HepG2 (cell line): ENCODE data around the gene TSSK6. TPM values are rescaled to one million over a fixed set of nuclear protein-coding genes. Genes with fewer than 3 reads are reported as not detected.

ENCODE experiments used
- CENPT ChIP-seq: sonication (generic); formaldehyde crosslinking; IDR thresholded peaks from 2 replicates; pipeline ENCODE4 v1.8.0; 2022; ENCODE audit warnings: low read depth, mild to moderate bottlenecking, moderate library complexity, missing genetic modification reagents
- DMAP1 ChIP-seq: IDR thresholded peaks from 2 replicates; pipeline ENCODE4 v1.6.1; 2016
- HNRNPH1 ChIP-seq: fragments of 200-400 bp; formaldehyde crosslinking; optimal IDR thresholded peaks from 2 replicates; pipeline ENCODE3; 2017; ENCODE audit warnings: mild to moderate bottlenecking, low read depth, low read length
- IRX3 ChIP-seq: sonication (generic); formaldehyde crosslinking; IDR thresholded peaks from 2 replicates; pipeline ENCODE4 v1.8.1; 2023; ENCODE audit warnings: mild to moderate bottlenecking, low read depth, missing genetic modification reagents, borderline replicate concordance
- KDM2A ChIP-seq: sonication (generic); formaldehyde crosslinking; IDR thresholded peaks from 2 replicates; pipeline ENCODE4 v1.4.0; 2020; ENCODE audit warnings: low read depth, missing genetic modification reagents, borderline replicate concordance
- KLF15 ChIP-seq: sonication (generic); formaldehyde crosslinking; IDR thresholded peaks from 2 replicates; pipeline ENCODE4 v1.8.1; 2023; ENCODE audit warnings: borderline replicate concordance, mild to moderate bottlenecking, inconsistent platforms, missing genetic modification reagents, mixed read lengths
- KLF6 ChIP-seq: IDR thresholded peaks from 2 replicates; pipeline ENCODE4 v1.8.0; 2016; ENCODE audit warnings: missing biosample characterization, missing genetic modification reagents
- NFIB ChIP-seq: sonication (generic); formaldehyde crosslinking; IDR thresholded peaks from 2 replicates; pipeline ENCODE4 v1.9.0; 2021; ENCODE audit warnings: missing genetic modification reagents, mild to moderate bottlenecking, borderline replicate concordance
- NPAS2 ChIP-seq: sonication (generic); formaldehyde crosslinking; IDR thresholded peaks from 2 replicates; pipeline ENCODE4 v1.8.0; 2022; ENCODE audit warnings: mild to moderate bottlenecking, missing genetic modification reagents, borderline replicate concordance
- POLR2G ChIP-seq: fragments of 200-400 bp; formaldehyde crosslinking; IDR thresholded peaks from 2 replicates; pipeline ENCODE4 v1.6.1; 2018; ENCODE audit warnings: mild to moderate bottlenecking, low read depth, low read length, moderate library complexity
- PPARG ChIP-seq: conservative IDR thresholded peaks from 2 replicates; pipeline ENCODE4 v1.6.1; 2016; ENCODE audit warnings: missing biosample characterization, missing genetic modification reagents
- SALL2 ChIP-seq: sonication (generic); formaldehyde crosslinking; IDR thresholded peaks from 2 replicates; pipeline ENCODE4 v1.8.1; 2023; ENCODE audit warnings: mild to moderate bottlenecking, missing genetic modification reagents, inconsistent platforms
- SMAD1 ChIP-seq: sonication (generic); formaldehyde crosslinking; IDR thresholded peaks from 2 replicates; pipeline ENCODE4 v1.4.0; 2020; ENCODE audit warnings: missing genetic modification reagents, low read depth, mild to moderate bottlenecking, borderline replicate concordance
- ZBTB7B ChIP-seq: sonication (generic); formaldehyde crosslinking; IDR thresholded peaks from 2 replicates; pipeline ENCODE4 v1.4.0; 2020; ENCODE audit warnings: missing genetic modification reagents
- ZFAT ChIP-seq: sonication (generic); formaldehyde crosslinking; conservative IDR thresholded peaks from 2 replicates; pipeline ENCODE4 v1.8.1; 2023; ENCODE audit warnings: missing genetic modification reagents, inconsistent platforms
- ZFP62 ChIP-seq: sonication (generic); formaldehyde crosslinking; IDR thresholded peaks from 2 replicates; pipeline ENCODE4 v1.4.0; 2020; ENCODE audit warnings: missing genetic modification reagents
- ZNF543 ChIP-seq: sonication (generic); formaldehyde crosslinking; IDR thresholded peaks from 2 replicates; pipeline ENCODE4 v1.4.0; 2020; ENCODE audit warnings: mild to moderate bottlenecking, missing genetic modification reagents
- ZNF841 ChIP-seq: sonication (generic); formaldehyde crosslinking; IDR thresholded peaks from 2 replicates; pipeline ENCODE4 v1.8.1; 2023; ENCODE audit warnings: missing genetic modification reagents, borderline replicate concordance
- ZSCAN9 ChIP-seq: IDR thresholded peaks from 2 replicates; pipeline ENCODE4 v1.6.1; 2016; ENCODE audit warnings: borderline replicate concordance
- polyA plus RNA-seq, 8 experiments: library from polyadenylated mRNA; depleted of rRNA in 3 of 8; stranded (reverse) in 7 of 8; unstranded in 1 of 8; fragments of >200 nt; fragmentation: Illumina TruSeq in 4 of 8; extraction: Trizol in 4 of 8; gene quantifications; 2 replicates each; pipeline versions ENCODE4 v1.2.1 to v1.2.3, GENCODE V29; 2011 to 2016; ENCODE audit warnings: low read depth in 4 of 8, missing spikeins in 1 of 8, mixed read lengths in 1 of 8; ENCODE audit not compliant: insufficient read depth in 1 of 8
- total RNA-seq, 5 experiments: library from RNA; depleted of rRNA; stranded (reverse); fragments of >200 nt; fragmentation: Illumina TruSeq; extraction: Trizol; gene quantifications; 2 replicates each; pipeline ENCODE4 v1.2.3, GENCODE V29; 2016; ENCODE audit warnings: low read depth in 1 of 5
- TF ChIP-seq, protein P1 (sequence below): sonication (generic); formaldehyde crosslinking; IDR thresholded peaks from 2 replicates; pipeline ENCODE4 v1.8.0; 2022; ENCODE audit warnings: low read depth, missing genetic modification reagents
- TF ChIP-seq, protein P2 (sequence below): sonication (generic); formaldehyde crosslinking; IDR thresholded peaks from 2 replicates; pipeline ENCODE4 v1.4.0; 2020; ENCODE audit warnings: missing genetic modification reagents
- TF ChIP-seq, protein P3 (sequence below), 2 experiments: sonication (generic) in 1 of 2; formaldehyde crosslinking in 1 of 2; IDR thresholded peaks; 2 replicates each; pipeline versions ENCODE4 v1.5.1 to v1.6.1; 2011 to 2020; ENCODE audit warnings: borderline replicate concordance in 1 of 2, low read depth in 1 of 2, low read length in 1 of 2, mild to moderate bottlenecking in 1 of 2, missing genetic modification reagents in 1 of 2, moderate library complexity in 1 of 2
- TF ChIP-seq, protein P4 (sequence below): sonication (generic); formaldehyde crosslinking; IDR thresholded peaks from 2 replicates; pipeline ENCODE4 v1.5.0; 2020; ENCODE audit warnings: mild to moderate bottlenecking, missing genetic modification reagents

The TSSK6 gene
- total and polyA plus RNA-seq, 2 of the 13 experiments (the other 11 are each of a cell fraction or from before 2014, with no cell fraction given), result 0.71 to 1.2 TPM

DNA sequence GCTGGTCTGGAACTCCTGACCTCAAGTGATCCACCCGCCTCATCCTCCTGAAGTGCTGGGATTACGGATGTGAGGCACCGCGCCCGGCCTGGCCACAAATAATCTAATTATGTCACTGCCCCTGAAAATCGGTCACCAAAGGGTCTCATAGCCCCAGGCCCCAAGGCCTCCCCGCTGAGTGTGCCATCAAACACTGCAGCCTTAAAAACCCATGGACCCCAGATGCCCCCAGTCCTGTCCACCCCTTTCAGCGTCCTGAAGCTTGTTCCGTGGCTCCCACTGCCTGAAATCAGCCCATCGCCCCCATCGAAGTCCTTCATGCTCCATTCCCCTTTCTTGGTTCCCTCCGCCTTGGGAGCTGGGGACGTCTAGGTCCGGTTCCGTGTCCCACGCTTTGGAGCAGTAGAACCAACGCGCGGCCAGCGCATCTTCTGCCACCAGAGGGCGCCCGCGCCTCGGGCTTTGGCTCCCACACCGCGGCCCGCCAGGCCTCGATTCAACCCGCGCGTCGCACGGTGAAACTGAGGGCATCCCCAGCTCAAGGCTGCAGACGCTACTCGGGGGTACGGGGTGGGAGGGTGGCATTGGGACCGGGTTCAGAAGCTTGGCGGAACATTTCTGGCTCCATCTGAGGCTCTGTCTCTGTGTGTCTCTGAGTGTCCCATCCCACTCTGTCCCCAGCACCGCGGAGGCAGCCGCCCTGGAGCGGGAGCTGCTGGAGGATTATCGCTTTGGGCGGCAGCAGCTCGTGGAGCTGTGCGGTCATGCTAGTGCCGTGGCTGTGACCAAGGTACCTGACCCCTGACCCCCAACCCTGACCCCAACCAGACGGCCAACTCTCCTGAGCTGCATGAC lies 16.8 kb upstream of the TSSK6 start (continued):
- TF ChIP-seq, protein P1, sequence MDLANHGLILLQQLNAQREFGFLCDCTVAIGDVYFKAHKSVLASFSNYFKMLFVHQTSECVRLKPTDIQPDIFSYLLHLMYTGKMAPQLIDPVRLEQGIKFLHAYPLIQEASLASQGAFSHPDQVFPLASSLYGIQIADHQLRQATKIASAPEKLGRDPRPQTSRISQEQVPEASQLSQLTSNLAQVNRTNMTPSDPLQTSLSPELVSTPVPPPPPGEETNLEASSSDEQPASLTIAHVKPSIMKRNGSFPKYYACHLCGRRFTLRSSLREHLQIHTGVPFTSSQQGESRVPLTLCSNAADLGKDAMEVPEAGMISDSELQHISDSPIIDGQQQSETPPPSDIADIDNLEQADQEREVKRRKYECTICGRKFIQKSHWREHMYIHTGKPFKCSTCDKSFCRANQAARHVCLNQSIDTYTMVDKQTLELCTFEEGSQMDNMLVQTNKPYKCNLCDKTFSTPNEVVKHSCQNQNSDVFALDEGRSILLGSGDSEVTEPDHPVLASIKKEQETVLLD (CRISPR knock-in tag), result no peak
- TF ChIP-seq ZSCAN9 (CRISPR knock-in tag), result no peak
- no peak for TF ChIP-seq KLF6 (CRISPR knock-in tag)
- TF ChIP-seq, protein P2, sequence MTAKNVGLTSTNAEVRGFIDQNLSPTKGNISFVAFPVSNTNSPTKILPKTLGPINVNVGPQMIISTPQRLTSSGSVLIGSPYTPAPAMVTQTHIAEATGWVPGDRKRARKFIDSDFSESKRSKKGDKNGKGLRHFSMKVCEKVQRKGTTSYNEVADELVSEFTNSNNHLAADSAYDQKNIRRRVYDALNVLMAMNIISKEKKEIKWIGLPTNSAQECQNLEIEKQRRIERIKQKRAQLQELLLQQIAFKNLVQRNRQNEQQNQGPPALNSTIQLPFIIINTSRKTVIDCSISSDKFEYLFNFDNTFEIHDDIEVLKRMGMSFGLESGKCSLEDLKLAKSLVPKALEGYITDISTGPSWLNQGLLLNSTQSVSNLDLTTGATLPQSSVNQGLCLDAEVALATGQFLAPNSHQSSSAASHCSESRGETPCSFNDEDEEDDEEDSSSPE (CRISPR knock-in tag), result peak; percentile 44; the same call in 1 of the 2 replicates
- no peak for TF ChIP-seq NPAS2 (CRISPR knock-in tag)
- 0 out of 2 replicates have a peak, but pooled peaks have one; percentile 38 for TF ChIP-seq ZNF543
- TF ChIP-seq HNRNPH1, result no peak
- TF ChIP-seq CENPT (CRISPR knock-in tag), result no peak
- peak; percentile 44; the same call in 1 of the 2 replicates for TF ChIP-seq POLR2G
- no peak for TF ChIP-seq ZNF841
- 0 out of 2 replicates have a peak, but pooled peaks have one; percentile 39 for TF ChIP-seq ZBTB7B
- TF ChIP-seq ZFAT, result no peak
- TF ChIP-seq ZFP62 (CRISPR knock-in tag), result no peak
- TF ChIP-seq NFIB (CRISPR knock-in tag), result no peak
- peak; percentile 97 for TF ChIP-seq KDM2A (CRISPR knock-in tag)
- no peak for TF ChIP-seq SALL2 (CRISPR knock-in tag)
- no peak for TF ChIP-seq KLF15 (CRISPR knock-in tag)
- TF ChIP-seq DMAP1 (CRISPR knock-in tag), result no peak
- TF ChIP-seq, protein P3, sequence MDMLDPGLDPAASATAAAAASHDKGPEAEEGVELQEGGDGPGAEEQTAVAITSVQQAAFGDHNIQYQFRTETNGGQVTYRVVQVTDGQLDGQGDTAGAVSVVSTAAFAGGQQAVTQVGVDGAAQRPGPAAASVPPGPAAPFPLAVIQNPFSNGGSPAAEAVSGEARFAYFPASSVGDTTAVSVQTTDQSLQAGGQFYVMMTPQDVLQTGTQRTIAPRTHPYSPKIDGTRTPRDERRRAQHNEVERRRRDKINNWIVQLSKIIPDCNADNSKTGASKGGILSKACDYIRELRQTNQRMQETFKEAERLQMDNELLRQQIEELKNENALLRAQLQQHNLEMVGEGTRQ (IDR thresholded peaks at IDR 0.05; ENCODE audit: low read depth, low read length), result no peak
- TF ChIP-seq, protein P3 (CRISPR knock-in tag; IDR thresholded peaks at IDR 0.05; ENCODE audit: borderline replicate concordance), result no peak
- no peak for TF ChIP-seq SMAD1 (CRISPR knock-in tag)
- no peak for TF ChIP-seq PPARG (CRISPR knock-in tag)
- TF ChIP-seq, protein P4, sequence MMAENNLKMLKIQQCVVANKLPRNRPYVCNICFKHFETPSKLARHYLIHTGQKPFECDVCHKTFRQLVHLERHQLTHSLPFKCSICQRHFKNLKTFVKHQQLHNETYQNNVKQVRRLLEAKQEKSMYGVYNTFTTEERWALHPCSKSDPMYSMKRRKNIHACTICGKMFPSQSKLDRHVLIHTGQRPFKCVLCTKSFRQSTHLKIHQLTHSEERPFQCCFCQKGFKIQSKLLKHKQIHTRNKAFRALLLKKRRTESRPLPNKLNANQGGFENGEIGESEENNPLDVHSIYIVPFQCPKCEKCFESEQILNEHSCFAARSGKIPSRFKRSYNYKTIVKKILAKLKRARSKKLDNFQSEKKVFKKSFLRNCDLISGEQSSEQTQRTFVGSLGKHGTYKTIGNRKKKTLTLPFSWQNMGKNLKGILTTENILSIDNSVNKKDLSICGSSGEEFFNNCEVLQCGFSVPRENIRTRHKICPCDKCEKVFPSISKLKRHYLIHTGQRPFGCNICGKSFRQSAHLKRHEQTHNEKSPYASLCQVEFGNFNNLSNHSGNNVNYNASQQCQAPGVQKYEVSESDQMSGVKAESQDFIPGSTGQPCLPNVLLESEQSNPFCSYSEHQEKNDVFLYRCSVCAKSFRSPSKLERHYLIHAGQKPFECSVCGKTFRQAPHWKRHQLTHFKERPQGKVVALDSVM, result no peak
- TF ChIP-seq IRX3 (CRISPR knock-in tag), result no peak
